Stimulated activated CD4-positive, alpha-beta T cell treated with anti-CD3 and anti-CD28 coated beads, Interleukin-12 subunit alpha, Interleukin-12 subunit beta, amount 100 ng/mL, for 4 hours (primary cell): Measurements from ENCODE around the gene TMEM50B.
A peak's percentile ranks its signal among the peaks of the same experiment; 100 is the strongest.
"Not testable (repeated sequence)": the region's sequence is repeated elsewhere in the genome, so short reads cannot be mapped to it uniquely, and the experiment has no call there.

Experiments
- DNase-seq: peaks from one replicate; pipeline ENCODE4 v3.0.0-alpha.2; 2020

Gene TMEM50B

DNA sequence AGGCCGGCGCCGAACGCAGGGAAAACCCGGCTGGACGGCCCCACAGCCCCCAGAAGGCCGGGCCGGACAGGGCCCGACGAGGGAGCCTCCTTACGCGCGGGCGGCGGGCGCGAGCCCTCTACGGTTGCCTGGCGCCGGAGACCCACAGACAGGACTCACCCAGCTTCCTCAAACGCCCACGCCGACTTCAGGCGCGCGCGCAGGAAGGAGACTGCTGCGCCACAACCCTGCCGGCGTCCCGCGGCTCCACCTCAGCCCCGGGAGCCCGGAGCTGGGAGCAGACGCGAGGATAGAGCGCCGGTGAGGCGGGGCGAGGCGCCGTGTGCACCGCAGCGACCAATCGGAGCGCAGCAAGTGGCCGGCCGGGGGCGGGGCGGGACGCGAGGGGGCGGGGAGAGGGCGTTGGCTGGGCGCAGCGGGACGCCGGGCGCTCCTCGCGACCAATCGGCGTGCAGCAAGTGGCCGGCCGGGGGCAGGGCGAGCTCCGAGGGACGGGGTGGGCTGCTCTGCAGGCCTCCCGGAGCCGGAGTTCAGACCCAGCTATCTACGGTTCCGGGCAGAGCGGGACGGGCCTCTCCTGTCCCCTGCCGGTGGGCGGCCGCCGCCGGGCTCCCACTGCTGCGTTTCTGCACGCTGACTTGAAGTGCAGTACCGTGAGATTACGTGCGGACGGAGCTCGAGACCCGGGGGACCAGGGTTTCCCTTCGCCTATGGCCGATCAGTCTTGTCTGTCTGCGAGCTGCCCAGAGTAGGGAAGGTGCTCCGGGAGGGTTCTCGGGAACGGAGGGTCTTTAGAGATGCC, at the start of gene TMEM50B:
Gene TMEM50B, minus strand, starts transcription at position 296 of the 802 bp plus-strand sequence. CDS start 11,089 bp downstream, outside the sequence.
- peak; percentile 98 for DNase-seq

GRCh38 chr21:33522953-33523349, 43.2 kb upstream of the TMEM50B start:
- no peak for DNase-seq

DNA sequence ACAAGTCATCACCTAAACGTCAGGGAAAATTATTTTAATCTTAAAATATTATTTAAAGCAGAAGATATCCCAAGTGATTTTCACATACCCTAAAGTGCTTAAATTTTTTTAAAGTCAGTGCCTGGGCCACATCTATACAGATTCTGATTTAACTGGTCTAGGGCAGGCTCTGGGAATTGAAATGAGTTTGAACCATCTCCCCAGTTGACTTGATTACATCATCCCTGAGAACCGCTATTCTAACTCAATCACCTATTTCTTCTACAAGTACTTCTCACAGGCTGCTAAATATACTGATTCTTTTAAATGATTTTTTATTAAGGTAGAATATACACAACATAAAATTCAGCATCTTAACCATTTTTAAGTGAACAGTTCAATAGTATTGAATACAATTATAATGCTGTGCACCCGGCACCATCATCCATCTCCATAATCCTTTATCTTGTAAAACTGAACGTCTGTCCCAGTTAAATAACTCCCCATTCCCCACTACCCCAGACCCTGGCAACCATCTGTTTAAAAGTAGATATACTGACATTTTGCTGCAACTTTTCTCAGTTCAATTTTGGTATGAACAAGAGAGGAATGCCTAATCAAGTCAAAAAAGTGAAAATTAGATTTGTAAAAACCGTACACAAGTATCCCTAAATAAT, 42.7 kb upstream of the TMEM50B start:
- DNase-seq: no peak

DNA sequence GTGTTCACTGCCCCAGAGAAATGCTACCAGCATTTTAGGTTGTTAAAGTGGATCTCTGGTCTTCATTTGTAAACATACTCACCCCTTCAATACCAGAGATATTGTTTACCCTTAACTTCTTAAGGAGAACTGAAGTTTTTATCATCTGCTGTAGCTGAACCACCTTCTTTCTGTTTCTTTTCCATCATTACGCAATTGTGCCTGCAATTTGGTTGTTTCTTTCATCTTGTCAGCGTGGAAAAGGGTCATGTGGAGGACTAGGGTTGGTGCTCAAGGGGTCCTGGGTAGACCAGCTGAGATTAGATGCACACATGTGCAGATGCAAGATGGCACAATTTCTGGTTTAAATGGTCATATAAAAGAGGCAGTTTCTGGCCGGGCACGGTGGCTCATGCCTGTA, 39.1 kb upstream of the TMEM50B start:
- DNase-seq: no peak

DNA sequence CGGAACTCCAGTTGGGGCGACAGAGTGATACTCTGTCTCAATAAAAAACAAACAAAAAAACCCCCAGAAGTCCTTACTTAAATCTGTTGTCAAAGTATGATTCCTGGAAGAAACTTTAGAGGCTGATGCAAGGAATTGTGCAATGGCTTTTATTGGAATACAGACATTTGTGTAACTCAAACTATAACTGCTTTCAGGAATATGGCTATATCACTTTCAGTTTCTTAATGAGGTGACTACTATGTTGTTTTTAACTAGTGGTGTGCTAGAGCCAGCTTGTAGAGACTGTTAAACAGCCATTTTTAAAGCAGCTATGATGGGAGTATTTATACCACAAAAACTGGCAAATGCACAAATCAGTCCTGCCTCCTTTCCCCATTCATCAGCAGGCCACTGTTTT, 34.5 kb upstream of the TMEM50B start:
- no peak for DNase-seq

GRCh38 chr21:33512481-33512880, 32.7 kb upstream of the TMEM50B start:
- DNase-seq: no peak

DNA sequence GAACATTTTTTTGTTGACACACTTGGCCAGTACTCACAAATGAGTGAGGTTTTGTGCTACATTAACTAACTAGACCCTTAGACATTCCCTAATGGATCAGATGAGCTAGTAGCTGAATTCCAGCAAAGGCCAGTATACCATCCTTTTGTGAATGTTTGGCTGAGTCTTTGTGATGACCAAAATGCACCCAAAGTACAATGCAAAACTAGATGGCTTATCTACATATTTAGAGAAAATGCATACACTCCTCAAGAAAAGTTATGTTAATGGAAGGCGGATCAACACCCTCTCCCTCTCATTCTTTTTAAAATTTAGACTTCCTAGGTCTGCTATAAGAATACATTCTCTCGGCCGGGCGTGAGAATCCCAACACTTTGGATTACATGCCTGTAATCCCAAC, 31.9 kb upstream of the TMEM50B start:
- DNase-seq: no peak

DNA sequence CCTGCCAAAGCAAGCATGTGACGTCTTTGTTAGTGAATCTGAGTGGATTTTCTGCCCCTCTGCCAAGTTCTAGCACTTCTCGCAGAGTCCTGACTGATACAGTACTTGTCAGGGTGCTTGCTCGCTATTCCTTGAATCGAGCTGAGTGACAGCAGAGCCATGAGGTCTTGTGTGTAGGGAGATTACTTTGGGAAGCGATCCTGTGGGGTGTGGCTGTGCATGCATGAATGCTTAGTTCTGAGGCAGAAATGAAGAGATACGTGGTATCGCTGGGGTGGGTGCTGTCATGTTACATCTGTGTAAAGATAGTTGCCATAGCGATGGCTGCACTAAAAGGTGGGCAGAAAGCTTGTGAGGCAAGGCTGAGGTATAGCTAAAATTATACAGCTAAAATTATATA, 31.1 kb upstream of the TMEM50B start:
- DNase-seq: no peak

DNA sequence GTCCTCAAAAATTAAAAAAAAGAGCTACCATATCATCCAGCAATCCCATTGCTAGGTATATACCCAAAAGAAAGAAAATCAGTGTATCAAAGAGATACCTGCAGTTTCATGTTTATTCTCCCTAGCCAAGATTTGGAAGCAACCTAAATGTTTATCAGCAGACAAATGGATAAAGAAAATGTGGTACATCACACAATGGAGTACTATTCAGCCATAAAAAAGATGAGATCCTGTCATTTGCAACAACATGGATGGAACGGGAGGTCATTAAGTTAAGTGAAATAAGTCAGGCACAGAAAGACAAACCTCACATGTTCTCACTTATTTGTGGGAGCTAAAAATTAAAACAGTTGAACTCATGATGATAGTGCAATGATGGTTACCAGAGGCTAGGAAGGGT, 27.2 kb upstream of the TMEM50B start:
- DNase-seq: not testable (repeated sequence)

GRCh38 chr21:33505833-33506232, 26.1 kb upstream of the TMEM50B start:
- DNase-seq: no peak

DNA sequence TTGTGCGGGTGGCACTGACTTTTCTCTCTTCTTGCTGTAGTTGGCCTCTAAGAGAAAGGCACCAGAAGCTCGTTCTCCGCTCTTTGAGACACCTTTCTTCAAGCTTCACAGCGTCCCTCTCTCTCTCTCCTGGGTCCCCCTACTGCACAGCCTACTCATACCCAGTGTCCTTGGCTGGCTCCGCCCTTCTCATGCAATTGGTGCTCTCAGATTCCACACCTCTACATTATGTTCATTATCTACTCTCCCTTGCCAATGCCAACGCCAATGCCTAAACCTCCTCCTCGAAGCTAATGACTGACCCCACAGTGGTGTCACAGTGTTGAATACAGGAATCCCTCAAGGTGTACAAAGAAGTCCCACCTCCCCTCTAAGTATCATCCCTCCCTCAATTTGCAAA, 16.6 kb upstream of the TMEM50B start:
- DNase-seq: no peak

DNA sequence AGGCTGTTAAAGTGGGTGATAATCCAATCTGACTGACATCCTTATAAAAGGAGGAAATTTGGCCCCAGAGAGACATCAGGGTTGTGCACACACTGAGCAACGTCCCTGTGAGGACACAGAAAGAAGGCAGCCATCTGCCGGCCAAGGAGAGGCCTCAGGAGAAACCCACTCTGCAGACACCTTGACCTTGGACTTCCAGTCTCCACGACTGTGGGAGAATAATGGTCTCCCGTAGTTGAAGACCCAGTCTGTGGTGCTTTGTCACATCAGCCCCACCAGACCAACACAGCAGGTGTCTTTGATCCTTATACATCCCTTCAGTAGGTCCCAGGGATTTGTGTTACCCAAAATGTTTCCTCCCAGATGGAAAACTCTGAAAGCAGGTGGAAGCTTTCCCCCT, 16.0 kb upstream of the TMEM50B start:
- no peak for DNase-seq

DNA sequence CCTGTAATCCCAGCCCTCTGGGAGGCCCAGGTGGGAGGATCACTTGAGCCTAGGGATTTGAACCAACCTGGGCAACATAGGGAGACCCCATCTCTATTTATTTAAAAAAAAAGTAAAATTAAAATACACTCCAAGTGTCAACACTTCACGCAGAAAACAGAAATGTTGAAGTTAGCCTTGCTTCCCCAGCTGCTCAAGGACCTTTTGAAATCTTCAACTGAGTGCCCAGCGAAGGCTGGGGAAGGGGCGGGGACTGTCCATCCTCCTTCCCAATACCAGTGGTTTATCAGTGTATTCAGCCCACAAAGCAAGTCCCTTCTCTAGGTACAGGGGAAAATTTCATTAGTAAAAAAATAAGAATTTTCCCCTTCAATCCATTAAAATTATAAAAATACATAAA, 14.0 kb upstream of the TMEM50B start:
- no peak for DNase-seq

- DNase-seq: no peak
Measured at GRCh38 chr21:33492571-33492970, 12.8 kb upstream of the TMEM50B start.

GRCh38 chr21:33491373-33492102, 11.8 kb upstream of the TMEM50B start, which contains the start of gene DNAJC28:
Gene DNAJC28 (minus strand): TSS chr21:33491716. CDS start chr21:33489393, 2,323 bp downstream.
- peak; percentile 93 for DNase-seq

DNA sequence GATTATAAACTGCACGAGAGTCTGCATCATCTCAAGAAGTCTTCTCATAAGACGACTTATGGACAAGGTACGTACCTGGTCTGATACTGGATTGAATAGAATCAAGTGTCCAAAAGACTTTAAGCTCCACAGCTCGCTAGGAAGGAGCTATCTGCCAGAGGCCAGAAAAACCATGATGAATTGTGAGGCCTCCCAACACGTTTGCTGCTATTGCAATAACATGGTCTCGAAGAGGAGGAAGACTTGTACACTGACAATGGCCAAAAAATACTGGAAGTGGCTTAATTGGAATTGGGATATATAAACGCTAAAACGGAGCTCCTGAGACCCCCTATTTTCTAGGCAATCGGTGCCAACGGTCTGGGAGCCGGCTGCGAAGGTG, 11.2 kb upstream of the TMEM50B start:
- no peak for DNase-seq

DNA sequence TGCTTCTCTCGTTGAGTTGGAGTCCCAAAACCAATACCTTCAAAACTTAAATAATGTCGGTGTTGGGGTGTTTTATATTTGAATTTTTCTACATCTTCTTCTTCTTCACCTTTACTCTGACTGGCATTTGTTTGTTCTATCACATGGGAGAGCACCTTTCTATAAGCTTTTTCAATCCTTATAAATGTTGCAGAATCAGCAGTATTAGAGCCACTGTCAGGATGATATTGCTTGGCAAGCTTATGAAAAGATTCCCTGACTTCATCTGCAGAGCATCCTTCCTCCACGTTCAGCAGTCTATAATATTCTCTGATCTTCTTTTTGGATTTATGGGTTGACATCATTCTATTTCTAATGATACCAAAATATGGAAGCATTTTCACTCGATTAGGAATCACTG, 9.2 kb upstream of the TMEM50B start:
- no peak for DNase-seq

- no peak for DNase-seq
Measured at GRCh38 chr21:33487996-33488395, 8.2 kb upstream of the TMEM50B start.

DNA sequence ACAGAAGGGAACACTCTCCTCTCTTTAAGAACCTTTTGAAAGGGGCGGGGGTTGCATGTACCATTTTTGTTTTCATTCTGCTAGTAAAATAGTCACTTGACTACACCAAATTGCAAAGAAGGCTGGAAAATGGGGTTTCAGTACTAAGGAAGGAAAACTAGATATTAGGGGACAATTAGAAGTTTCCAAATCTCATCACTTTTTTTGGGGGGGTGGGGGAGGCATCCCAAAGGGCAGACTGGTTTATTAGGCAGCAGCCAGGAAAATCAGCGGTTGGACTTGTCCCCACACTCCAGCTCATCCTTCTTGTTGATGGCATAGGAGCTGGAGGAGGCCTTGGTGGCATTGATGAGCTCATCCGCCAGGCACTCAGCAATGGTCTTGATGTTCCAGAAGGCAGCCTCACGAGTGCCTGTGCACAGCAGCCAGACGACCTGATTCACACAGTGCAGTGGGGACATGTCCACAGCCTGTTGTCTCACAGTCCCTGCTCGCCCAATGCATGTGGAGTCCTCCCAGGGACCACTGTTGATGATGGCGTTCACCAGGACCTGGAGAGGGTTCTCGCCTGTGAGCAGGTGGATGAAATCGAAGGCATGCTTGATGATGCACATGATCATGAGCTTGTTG, 1.7 kb upstream of the TMEM50B start:
- DNase-seq: no peak

DNA sequence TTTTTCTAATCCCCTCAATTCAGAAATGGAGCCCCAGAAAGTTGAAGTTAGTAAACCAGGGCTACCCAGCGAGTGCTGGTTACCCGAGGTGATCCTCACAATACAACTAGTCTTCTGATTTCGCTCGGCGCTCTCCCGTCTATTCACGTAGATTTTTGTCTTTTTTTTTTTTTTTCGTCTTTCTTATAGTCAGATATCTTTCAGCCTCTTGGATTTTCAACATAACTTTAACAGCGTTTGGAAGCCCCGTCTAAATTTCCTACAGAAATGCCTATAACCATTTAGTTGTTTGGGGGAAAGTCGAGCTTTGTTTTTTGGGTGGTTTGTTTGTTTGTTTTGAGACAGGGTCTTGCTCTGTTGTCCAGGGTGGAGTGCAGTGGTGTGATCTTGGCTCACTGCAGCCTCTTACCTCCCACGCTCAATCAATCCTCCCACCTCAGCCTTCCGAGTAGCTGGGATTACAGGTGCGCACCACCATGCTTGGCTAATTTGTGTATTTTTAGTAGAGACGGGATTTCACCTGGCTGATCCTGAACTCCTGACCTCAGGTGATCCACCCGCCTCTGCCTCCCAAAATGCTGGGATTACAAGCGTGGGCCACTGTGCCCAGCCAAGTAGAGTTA, 818 bp upstream of the TMEM50B start:
- DNase-seq: no peak

DNA sequence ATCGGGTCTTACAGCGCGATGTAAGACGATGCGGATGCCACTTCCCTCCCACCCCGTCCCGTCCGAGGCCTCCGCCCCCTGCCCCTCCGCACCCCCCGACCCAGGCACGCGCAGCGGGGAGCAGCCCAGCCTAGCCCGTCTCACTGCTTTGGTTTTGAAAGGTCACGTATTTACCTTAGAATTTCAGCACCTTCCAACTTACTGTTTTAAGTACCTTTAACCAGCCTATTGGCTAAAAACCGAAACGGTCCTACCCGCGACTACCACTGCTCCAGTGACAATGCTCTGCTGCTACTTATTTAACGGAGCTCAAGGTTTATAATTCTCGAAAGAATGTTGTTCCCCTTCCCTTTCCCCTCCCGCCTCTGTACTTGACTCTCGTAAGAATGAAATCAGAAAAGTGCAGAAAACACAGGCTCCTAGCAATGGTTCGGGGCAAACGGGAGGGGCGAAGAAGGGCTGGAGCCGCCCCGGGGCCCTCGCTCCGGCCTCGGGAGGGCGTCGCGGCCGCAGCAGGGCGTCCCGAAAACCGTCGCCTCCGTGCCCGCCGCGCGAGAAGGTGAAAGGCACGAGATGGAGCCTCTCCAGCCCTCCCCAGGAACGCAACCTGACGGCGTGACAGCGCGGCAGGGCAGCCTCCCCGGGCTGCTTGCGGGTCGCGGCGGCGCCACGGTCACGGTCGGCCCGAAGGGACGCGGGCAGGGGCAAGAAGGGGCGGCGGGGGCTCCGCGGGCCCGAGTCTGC, 667 bp downstream of the TMEM50B start:
- peak; percentile 44 for DNase-seq

DNA sequence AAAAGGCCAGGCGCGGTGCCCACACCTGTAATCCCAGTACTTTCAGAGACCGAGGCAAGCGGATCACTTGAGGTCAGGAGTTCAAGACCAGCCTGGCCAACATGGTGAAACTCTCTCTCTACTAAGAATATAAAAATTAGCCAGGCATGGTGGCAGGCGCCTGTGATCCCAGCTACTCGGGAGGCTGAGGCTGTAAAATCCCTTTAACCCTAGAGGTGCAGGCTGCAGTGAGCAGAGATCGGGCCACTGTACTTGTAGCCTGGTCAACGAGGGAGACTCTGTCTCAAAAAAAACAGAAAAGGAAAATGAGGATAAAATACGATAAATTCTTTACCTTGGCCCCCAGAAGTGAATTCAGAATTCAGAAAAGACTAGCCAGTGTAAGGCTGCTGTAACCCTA, 1.6 kb downstream of the TMEM50B start:
- no peak for DNase-seq
